Activated effector memory CD4-positive, alpha-beta T cell treated with anti-CD3 and anti-CD28 coated beads, Interleukin-2, amount 50 U/mL, for 16 hours (primary cell): ENCODE results near the gene UNC5B.
A peak's percentile ranks its signal among the peaks of the same experiment; 100 is the strongest.
"Not testable (repeated sequence)": the region's sequence is repeated elsewhere in the genome, so short reads cannot be mapped to it uniquely, and the experiment has no call there.

Experiments
- DNase-seq: peaks from one replicate; pipeline ENCODE4 v3.0.0-alpha.2; 2020

Gene UNC5B

GRCh38 chr10:71209731-71210541 is 2.4 kb upstream of the UNC5B start:
- DNase-seq = peak; percentile 17

GRCh38 chr10:71210542-71210871 is 1.9 kb upstream of the UNC5B start:
- no peak for DNase-seq

- DNase-seq = peak; percentile 49
Observed at GRCh38 chr10:71211053-71211452, 1.3 kb upstream of the UNC5B start.

- DNase-seq = no peak
Observed at GRCh38 chr10:71211775-71212317, 524 bp upstream of the UNC5B start.

- peak; percentile 62 for DNase-seq
Observed at GRCh38 chr10:71213127-71213621, 804 bp downstream of the UNC5B start.

GRCh38 chr10:71213761-71214440 is 1.5 kb downstream of the UNC5B start:
- peak; percentile 33 for DNase-seq

GRCh38 chr10:71214641-71215559 is 2.5 kb downstream of the UNC5B start:
- peak; percentile 33 for DNase-seq

GRCh38 chr10:71216363-71216695 is 4.0 kb downstream of the UNC5B start:
- no peak for DNase-seq

GRCh38 chr10:71216751-71217265 is 4.4 kb downstream of the UNC5B start:
- DNase-seq = no peak

- DNase-seq = peak; percentile 55
Observed at GRCh38 chr10:71217266-71218045, 5.1 kb downstream of the UNC5B start.

GRCh38 chr10:71218046-71218650 is 5.8 kb downstream of the UNC5B start:
- DNase-seq = no peak

GRCh38 chr10:71218651-71219050 is 6.3 kb downstream of the UNC5B start:
- no peak for DNase-seq

- DNase-seq = not testable (repeated sequence)
Observed at GRCh38 chr10:71219236-71219917, 7.0 kb downstream of the UNC5B start.

- DNase-seq = no peak
Observed at GRCh38 chr10:71219918-71220688, 7.7 kb downstream of the UNC5B start.

GRCh38 chr10:71220689-71221540 is 8.5 kb downstream of the UNC5B start:
- no peak for DNase-seq

GRCh38 chr10:71221586-71222202 is 9.3 kb downstream of the UNC5B start:
- no peak for DNase-seq

GRCh38 chr10:71222601-71223346 is 10.4 kb downstream of the UNC5B start:
- DNase-seq = no peak
